ENCODE results near the gene KCNB1. TPM values are rescaled to one million over a fixed set of nuclear protein-coding genes. Genes with fewer than 3 reads are reported as not detected.

KCNB1 gene
- total RNA-seq, 1 donor from 2014 or later, result 0.98 TPM

DNA sequence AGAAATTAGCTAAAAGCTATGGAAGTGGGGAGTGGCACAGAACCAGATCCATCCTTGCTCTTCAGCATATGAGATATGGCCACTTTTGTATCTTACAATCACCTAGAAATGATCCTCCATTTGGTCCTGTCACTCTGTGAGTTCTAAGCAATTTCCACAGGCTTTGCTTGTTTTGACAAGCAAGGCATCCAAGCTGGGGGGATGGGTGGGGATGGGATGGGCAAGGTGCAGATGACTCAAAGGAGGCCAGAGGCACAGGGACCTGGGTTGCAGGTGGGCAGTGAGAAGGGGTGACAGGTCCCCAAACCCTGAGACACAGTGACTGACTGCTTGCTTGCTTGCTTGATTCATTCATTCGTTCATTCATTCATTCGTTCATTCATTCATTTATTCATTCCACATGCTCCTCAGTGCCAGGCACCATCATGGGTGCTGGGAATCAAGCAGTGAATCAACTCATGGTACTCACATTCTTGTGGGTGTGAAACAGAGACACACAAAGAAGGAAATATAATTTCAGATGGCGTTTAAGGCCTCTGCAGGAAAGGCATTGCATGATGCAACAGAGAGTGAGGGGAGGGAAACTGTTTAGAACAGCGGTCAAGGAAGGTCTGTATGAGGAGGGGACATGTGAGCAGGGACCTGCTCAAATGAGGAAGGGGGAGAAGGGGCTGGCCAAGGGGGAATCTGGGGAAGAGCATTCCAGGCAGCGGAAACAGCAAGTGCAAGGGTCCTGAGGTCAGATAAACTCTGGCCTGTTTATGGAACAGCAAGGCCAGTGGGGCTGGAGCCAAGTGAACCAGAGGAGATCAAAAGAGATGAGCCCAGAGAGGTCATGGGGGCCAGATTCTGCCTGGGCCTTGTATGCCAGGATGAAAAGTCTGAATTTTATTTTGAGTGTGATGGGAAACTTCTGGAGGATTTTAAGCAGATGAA is 3.4 kb downstream of the KCNB1 start:
- Mint-ChIP-seq H3K4me3 (ENCODE audit: low read depth) (no peak overlapping the region), H3K27me3 (peaks cover 26% of the 10 kb centered on the region), H3K9me3 (ENCODE audit: low read depth) (no peaks in the 10 kb centered on the region), H3K27ac (peak overlapping the region; percentile 16), H3K4me1 (ENCODE audit: low read depth) (peaks cover 12% of the 10 kb centered on the region), H3K36me3 (ENCODE audit: insufficient read depth) (no peaks in the 10 kb centered on the region)
- DNase-seq (ENCODE audit: low spot score, unreplicated experiment), result no peak
- no peak for TF ChIP-seq CTCF (IDR thresholded peaks at IDR 0.05; ENCODE audit: unreplicated experiment)

GRCh38 chr20:49478266-49478665 is 4.2 kb downstream of the KCNB1 start:
- Mint-ChIP-seq H3K4me1 (ENCODE audit: low read depth) (peaks cover 12% of the 10 kb centered on the region), H3K4me3 (ENCODE audit: low read depth) (no peak overlapping the region), H3K27ac (no peak overlapping the region), H3K36me3 (ENCODE audit: insufficient read depth) (no peaks in the 10 kb centered on the region), H3K27me3 (peaks cover 26% of the 10 kb centered on the region), H3K9me3 (ENCODE audit: low read depth) (no peaks in the 10 kb centered on the region)
- TF ChIP-seq CTCF (IDR thresholded peaks at IDR 0.05; ENCODE audit: unreplicated experiment), result no peak
- DNase-seq (ENCODE audit: low spot score, unreplicated experiment), result no peak

DNA sequence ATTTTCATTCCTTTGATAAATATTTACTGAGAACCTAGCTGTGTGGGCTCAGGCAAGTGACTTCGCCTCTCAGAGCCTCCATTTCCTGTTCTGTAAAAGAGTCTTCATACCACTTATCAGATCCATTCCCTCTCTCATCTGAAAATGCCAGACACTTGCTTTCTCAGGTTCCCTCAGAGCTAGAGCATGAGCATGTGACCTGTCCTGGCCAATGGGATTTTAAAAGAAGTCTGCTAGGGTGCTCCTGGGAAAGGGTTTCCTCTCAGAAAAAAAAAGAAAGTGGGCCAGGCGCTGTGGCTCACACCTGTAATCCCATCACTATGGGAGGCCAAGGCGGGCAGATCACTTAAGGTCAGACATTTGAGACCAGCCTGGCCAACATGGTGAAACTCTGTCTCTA is 5.3 kb downstream of the KCNB1 start:
- Mint-ChIP-seq H3K4me1 (ENCODE audit: low read depth) (peaks cover 10% of the 10 kb centered on the region), H3K4me3 (ENCODE audit: low read depth) (no peak overlapping the region), H3K9me3 (ENCODE audit: low read depth) (no peaks in the 10 kb centered on the region), H3K36me3 (ENCODE audit: insufficient read depth) (no peaks in the 10 kb centered on the region), H3K27me3 (peaks cover 23% of the 10 kb centered on the region), H3K27ac (no peak overlapping the region)
- no peak for TF ChIP-seq CTCF (IDR thresholded peaks at IDR 0.05; ENCODE audit: unreplicated experiment)
- DNase-seq (ENCODE audit: low spot score, unreplicated experiment), result no peak

DNA sequence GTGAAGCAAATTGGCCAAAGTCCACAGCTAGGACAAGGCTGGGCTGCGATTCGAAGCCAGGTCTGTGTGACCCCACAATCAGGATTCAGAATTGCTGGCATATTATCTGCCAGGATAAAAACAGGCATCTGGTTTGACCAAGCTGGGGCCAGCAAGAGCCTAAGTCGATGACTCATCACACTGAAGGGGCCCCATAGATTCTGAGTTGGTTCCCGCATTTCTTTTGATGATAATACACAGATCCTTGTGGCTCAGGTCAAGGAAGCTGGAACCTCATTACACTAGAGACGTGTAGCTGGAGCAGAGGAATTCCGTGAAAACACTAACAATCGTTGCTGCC is 6.5 kb downstream of the KCNB1 start:
- no peaks in the 10 kb centered on the region for H3K36me3 Mint-ChIP-seq (ENCODE audit: insufficient read depth)
- TF ChIP-seq CTCF (IDR thresholded peaks at IDR 0.05; ENCODE audit: unreplicated experiment), result no peak
- no peak overlapping the region for H3K27ac Mint-ChIP-seq
- no peaks in the 10 kb centered on the region for H3K9me3 Mint-ChIP-seq (ENCODE audit: low read depth)
- no peak overlapping the region for H3K4me3 Mint-ChIP-seq (ENCODE audit: low read depth)
- peaks cover 15% of the 10 kb centered on the region for H3K27me3 Mint-ChIP-seq
- H3K4me1 Mint-ChIP-seq (ENCODE audit: low read depth), result peaks cover 10% of the 10 kb centered on the region
- no peak for DNase-seq (ENCODE audit: low spot score, unreplicated experiment)

DNA sequence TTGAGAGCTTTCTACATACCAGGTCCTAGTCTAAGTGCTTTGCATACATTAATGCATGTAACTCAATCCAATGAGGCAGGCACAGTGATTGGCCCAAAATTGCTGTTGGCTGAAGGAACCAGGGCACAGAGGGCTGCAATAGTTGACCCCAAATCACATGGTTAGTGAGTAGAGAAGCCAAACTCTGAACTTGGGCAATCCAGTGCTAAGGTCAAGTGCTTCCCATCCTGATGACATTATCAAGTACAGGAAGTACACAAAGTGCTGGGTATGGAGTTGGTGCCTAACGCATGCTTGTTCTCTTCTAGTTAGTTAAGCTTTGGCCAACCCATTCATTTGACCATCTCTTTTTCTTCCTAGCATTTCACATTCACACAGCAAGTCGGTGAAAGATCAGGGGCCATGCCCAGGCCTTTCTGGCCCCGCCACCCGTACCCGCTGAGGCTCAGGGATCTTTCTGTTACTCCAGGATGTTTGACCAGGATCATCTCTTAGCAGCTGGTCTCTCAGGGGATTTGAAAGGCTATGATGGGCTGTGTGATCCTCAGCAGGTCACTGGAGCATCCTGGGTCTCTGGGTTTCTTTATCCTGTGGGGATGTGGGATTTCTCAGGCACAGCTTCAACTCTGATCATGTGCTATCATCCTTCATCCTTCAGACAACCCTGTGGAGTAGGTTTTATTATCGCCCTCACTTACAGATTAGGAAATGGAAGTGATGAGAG is 7.0 kb downstream of the KCNB1 start:
- H3K9me3 Mint-ChIP-seq (ENCODE audit: low read depth), result no peaks in the 10 kb centered on the region
- H3K36me3 Mint-ChIP-seq (ENCODE audit: insufficient read depth), result no peaks in the 10 kb centered on the region
- TF ChIP-seq CTCF (IDR thresholded peaks at IDR 0.05; ENCODE audit: unreplicated experiment), result no peak
- DNase-seq (ENCODE audit: low spot score, unreplicated experiment), result no peak
- H3K27me3 Mint-ChIP-seq, result peaks cover 15% of the 10 kb centered on the region
- H3K4me3 Mint-ChIP-seq (ENCODE audit: low read depth), result no peak overlapping the region
- peaks cover 10% of the 10 kb centered on the region for H3K4me1 Mint-ChIP-seq (ENCODE audit: low read depth)
- no peak overlapping the region for H3K27ac Mint-ChIP-seq

Data from progenitor cell of endocrine pancreas (in vitro differentiated cells).